Measurements from ENCODE around the gene DOK6. TPM values are rescaled to one million over a fixed set of nuclear protein-coding genes. Genes with fewer than 3 reads are reported as not detected.

DOK6 gene
- total RNA-seq, 6 experiments from 2014 or later, result not detected

DNA sequence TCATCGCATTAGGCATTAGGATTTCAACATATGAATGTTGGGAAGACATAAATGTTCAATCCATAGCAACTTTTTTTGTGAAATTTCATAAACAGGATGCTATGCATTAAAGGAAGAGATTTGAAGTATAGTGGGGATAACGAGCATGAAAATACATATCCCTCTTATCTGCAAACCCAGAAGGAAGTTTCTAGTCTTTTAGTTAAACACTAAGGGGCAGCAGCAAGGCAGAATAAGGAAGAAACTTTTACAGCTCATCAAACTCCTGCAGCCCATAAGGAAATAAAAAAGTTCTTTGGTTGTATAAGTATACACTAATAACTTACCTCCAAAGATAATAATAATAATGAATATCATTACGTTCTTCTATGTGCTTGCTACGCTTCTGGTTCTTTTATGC, 465.5 kb downstream of the DOK6 start:
- no peaks in the 10 kb centered on the region for H3K27me3 Mint-ChIP-seq (ENCODE audit: insufficient read depth)
- no peaks in the 10 kb centered on the region for H3K36me3 Mint-ChIP-seq (ENCODE audit: low read depth)
- no peaks in the 10 kb centered on the region for H3K9me3 Mint-ChIP-seq
- H3K27ac Mint-ChIP-seq, result no peak overlapping the region
- H3K4me3 Mint-ChIP-seq, result no peak overlapping the region
- H3K4me1 Mint-ChIP-seq (ENCODE audit: low read depth), result peaks cover 6% of the 10 kb centered on the region
- no peak for TF ChIP-seq CTCF (IDR thresholded peaks at IDR 0.05)
- no peak for DNase-seq

GRCh38 chr18:69870736-69871135, 470.0 kb downstream of the DOK6 start:
- Mint-ChIP-seq H3K36me3 (ENCODE audit: low read depth) (no peaks in the 10 kb centered on the region), H3K27ac (no peak overlapping the region), H3K4me3 (no peak overlapping the region), H3K27me3 (ENCODE audit: insufficient read depth) (no peaks in the 10 kb centered on the region), H3K9me3 (no peaks in the 10 kb centered on the region), H3K4me1 (ENCODE audit: low read depth) (peaks cover 9% of the 10 kb centered on the region)
- no peak for TF ChIP-seq CTCF (IDR thresholded peaks at IDR 0.05)
- no peak for DNase-seq

GRCh38 chr18:69871363-69871762, 470.7 kb downstream of the DOK6 start:
- no peaks in the 10 kb centered on the region for H3K36me3 Mint-ChIP-seq (ENCODE audit: low read depth)

DNA sequence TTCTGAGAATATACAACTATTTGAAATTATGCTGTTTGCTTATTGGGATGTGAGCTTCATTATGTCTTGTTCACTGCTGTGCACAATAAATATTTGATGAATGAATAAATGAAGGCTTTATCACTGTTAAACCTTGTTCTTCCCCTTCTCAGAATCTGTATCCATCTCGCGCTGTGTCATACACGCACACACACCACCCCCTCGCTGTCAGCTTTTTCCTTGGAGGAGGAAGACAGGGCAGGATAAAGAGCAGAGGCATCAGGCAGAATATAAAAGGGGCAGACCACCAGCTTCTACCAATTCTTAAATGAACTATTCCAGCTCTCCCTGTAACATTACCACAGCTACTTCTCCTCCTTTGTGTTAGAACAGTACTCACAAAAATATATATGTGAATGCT, 472.0 kb downstream of the DOK6 start:
- Mint-ChIP-seq H3K4me3 (no peak overlapping the region), H3K27ac (no peak overlapping the region), H3K4me1 (ENCODE audit: low read depth) (peaks cover 9% of the 10 kb centered on the region), H3K9me3 (no peaks in the 10 kb centered on the region), H3K27me3 (ENCODE audit: insufficient read depth) (peaks cover 3% of the 10 kb centered on the region; the same call in 1 of the 2 replicates), H3K36me3 (ENCODE audit: low read depth) (no peaks in the 10 kb centered on the region)
- no peak for TF ChIP-seq CTCF (IDR thresholded peaks at IDR 0.05)
- no peak for DNase-seq

More at GRCh38 chr18:69871363-69871762, 470.7 kb downstream of the DOK6 start:
- no peak for DNase-seq
- no peak for TF ChIP-seq CTCF (IDR thresholded peaks at IDR 0.05)
- peaks cover 9% of the 10 kb centered on the region for H3K4me1 Mint-ChIP-seq (ENCODE audit: low read depth)
- H3K27me3 Mint-ChIP-seq (ENCODE audit: insufficient read depth), result no peaks in the 10 kb centered on the region
- no peak overlapping the region for H3K4me3 Mint-ChIP-seq
- H3K9me3 Mint-ChIP-seq, result no peaks in the 10 kb centered on the region
- H3K27ac Mint-ChIP-seq, result no peak overlapping the region

DNA sequence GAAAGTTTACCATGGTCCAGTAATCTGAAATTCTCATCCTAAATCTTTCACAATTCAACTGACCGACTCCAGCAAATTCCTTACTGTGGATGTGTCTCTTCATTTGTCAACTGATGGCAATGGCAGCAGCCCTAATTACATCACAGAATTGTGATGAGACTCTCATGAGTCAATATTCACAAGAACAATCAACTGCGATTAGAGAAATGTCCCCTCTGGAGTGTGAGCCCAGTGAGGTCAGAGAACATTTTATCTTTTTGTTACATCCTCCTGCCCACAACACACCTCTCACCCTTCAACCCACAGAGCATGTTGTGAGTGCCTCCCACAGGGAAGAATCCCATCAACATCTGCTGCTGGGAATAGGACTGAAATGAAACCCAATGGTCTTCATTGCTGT, 473.4 kb downstream of the DOK6 start:
- no peaks in the 10 kb centered on the region for H3K36me3 Mint-ChIP-seq (ENCODE audit: low read depth)
- peaks cover 9% of the 10 kb centered on the region for H3K4me1 Mint-ChIP-seq (ENCODE audit: low read depth)
- no peak overlapping the region for H3K4me3 Mint-ChIP-seq
- H3K9me3 Mint-ChIP-seq, result no peaks in the 10 kb centered on the region
- peaks cover 3% of the 10 kb centered on the region; the same call in 1 of the 2 replicates for H3K27me3 Mint-ChIP-seq (ENCODE audit: insufficient read depth)
- no peak overlapping the region for H3K27ac Mint-ChIP-seq
- no peak for TF ChIP-seq CTCF (IDR thresholded peaks at IDR 0.05)
- no peak for DNase-seq

- H3K36me3 Mint-ChIP-seq (ENCODE audit: low read depth), result 0 out of 2 replicates have a peak, but pooled peaks cover 4% of the 10 kb centered on the region
- TF ChIP-seq CTCF (IDR thresholded peaks at IDR 0.05), result no peak
- H3K4me3 Mint-ChIP-seq, result no peak overlapping the region
- peaks cover 3% of the 10 kb centered on the region; the same call in 1 of the 2 replicates for H3K27me3 Mint-ChIP-seq (ENCODE audit: insufficient read depth)
- no peak for DNase-seq
- no peak overlapping the region for H3K27ac Mint-ChIP-seq
- H3K9me3 Mint-ChIP-seq, result no peaks in the 10 kb centered on the region
- peaks cover 9% of the 10 kb centered on the region for H3K4me1 Mint-ChIP-seq (ENCODE audit: low read depth)
Measured at GRCh38 chr18:69876490-69876889, 475.8 kb downstream of the DOK6 start.
